Calu3 (cell line): ENCODE data around the gene CEACAM21. TPM values are rescaled to one million over a fixed set of nuclear protein-coding genes. Genes with fewer than 3 reads are reported as not detected.
"Not testable (repeated sequence)": the region's sequence is repeated elsewhere in the genome, so short reads cannot be mapped to it uniquely, and the experiment has no call there.

Experiments used
- BruUV-seq: library from RNA; stranded (reverse); fragments of 400-500 nt; replicated peaks from 2 replicates; lab custom pipeline; 2021; lab: Mats Ljungman, UMichigan
- CTCF ChIA-PET: fragments of 300-600 bp; sonication (Branson Sonifier 250); formaldehyde crosslinking; loops from one replicate; lab custom pipeline; 2022; ENCODE audit warnings: antibody characterized with exemption; lab: Charles Lee
- DNase-seq: peaks from one replicate; pipeline ENCODE4 v3.0.0; 2022
- H3K27ac Mint-ChIP-seq: one replicate; pipeline ENCODE4 v1.8.0; 2022; ENCODE audit warnings: mixed read lengths; ENCODE audit not compliant: unreplicated experiment
- H3K27me3 Mint-ChIP-seq: one replicate; pipeline ENCODE4 v1.8.0; 2022; ENCODE audit warnings: mixed read lengths; ENCODE audit not compliant: unreplicated experiment
- H3K36me3 Mint-ChIP-seq: one replicate; pipeline ENCODE4 v1.8.0; 2022; ENCODE audit warnings: mild to moderate bottlenecking, moderate library complexity, mixed read lengths; ENCODE audit not compliant: insufficient read depth, unreplicated experiment
- H3K4me1 Mint-ChIP-seq: one replicate; pipeline ENCODE4 v1.8.0; 2022; ENCODE audit warnings: mild to moderate bottlenecking, low read depth, mixed read lengths; ENCODE audit not compliant: unreplicated experiment
- H3K4me3 Mint-ChIP-seq: one replicate; pipeline ENCODE4 v1.8.0; 2022; ENCODE audit warnings: mild to moderate bottlenecking, low read depth, moderate library complexity, mixed read lengths; ENCODE audit not compliant: unreplicated experiment
- H3K9me3 Mint-ChIP-seq: one replicate; pipeline ENCODE4 v1.8.0; 2022; ENCODE audit warnings: low read depth, mixed read lengths; ENCODE audit not compliant: unreplicated experiment
- intact Hi-C: fragments of 100-400 bp; cut with micrococcal nuclease; formaldehyde crosslinking; loops from one replicate; pipeline ENCODE4 v1.10.0; 2022; ENCODE audit not compliant: unreplicated experiment
- total RNA-seq: library from RNA; stranded (reverse); gene quantifications from 2 replicates; pipeline ENCODE4 v1.2.3, GENCODE V29; 2022
- TF ChIP-seq, protein P1 (sequence below): fragments of 200-600 bp; IDR thresholded peaks from one replicate; pipeline ENCODE4 v1.8.0; 2022; ENCODE audit warnings: antibody characterized with exemption; ENCODE audit not compliant: unreplicated experiment

CEACAM21 gene
- total RNA-seq, 1 experiment from 2014 or later = not detected

DNA sequence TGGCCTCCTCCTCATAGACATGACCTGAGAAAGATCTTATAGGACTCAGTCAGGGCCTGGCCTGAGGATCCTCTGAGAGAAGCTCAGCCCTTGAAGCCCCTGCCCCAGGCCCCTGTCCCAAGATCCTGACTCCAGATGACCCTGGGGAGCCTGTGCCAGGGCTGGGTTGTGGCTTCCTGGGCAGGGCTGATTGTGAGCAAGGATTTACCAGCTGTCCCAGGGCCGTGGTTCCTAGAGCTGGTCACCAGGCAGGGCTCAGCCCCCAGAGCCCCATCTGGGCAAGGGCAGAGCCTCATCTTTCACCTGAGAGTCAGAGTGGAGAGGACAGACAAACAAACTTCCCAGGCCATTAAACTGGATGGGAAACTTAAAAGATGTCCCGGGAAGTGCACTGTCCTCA lies 1.9 kb downstream of the CEACAM21 start:
- intact Hi-C loops = loop anchor here (10.0 kb wide), 1 partner anchor 233 kb away; no protein-coding TSS in a partner anchor
- no peak for DNase-seq
- H3K4me1 Mint-ChIP-seq = peaks cover 9% of the 10 kb centered on the region
- TF ChIP-seq, protein P1, sequence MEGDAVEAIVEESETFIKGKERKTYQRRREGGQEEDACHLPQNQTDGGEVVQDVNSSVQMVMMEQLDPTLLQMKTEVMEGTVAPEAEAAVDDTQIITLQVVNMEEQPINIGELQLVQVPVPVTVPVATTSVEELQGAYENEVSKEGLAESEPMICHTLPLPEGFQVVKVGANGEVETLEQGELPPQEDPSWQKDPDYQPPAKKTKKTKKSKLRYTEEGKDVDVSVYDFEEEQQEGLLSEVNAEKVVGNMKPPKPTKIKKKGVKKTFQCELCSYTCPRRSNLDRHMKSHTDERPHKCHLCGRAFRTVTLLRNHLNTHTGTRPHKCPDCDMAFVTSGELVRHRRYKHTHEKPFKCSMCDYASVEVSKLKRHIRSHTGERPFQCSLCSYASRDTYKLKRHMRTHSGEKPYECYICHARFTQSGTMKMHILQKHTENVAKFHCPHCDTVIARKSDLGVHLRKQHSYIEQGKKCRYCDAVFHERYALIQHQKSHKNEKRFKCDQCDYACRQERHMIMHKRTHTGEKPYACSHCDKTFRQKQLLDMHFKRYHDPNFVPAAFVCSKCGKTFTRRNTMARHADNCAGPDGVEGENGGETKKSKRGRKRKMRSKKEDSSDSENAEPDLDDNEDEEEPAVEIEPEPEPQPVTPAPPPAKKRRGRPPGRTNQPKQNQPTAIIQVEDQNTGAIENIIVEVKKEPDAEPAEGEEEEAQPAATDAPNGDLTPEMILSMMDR = no peak
- peaks cover 4% of the 10 kb centered on the region for H3K9me3 Mint-ChIP-seq
- H3K27ac Mint-ChIP-seq = no peak overlapping the region
- no peak overlapping the region for H3K4me3 Mint-ChIP-seq
- peaks cover 5% of the 10 kb centered on the region for H3K36me3 Mint-ChIP-seq
- H3K27me3 Mint-ChIP-seq = peaks cover 95% of the 10 kb centered on the region
- BruUV-seq = no TSS peak
- CTCF ChIA-PET = interaction anchor here (0.5 kb wide), 1 partner anchor 128 kb away, joined by 3 read pairs; no protein-coding TSS in a partner anchor

DNA sequence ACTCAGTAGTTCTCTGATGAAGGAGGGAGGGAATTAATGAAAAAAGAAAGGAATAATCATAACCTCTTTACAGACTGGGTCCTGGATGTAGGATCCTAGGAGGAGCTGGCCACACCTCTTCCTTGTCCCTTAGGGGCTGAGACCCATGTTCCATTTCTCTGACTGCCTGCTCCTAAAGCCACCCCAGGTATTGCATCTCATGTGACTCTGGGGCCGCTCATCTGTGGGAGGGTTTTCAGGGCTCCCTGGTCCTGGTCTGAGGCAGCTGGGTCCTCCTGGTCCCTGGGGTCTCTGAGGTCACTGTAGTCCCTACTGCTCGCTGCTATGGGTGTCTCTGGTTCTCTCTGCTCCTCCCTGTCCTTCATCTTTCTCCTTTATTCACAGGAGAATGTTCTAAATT lies 2.9 kb downstream of the CEACAM21 start:
- DNase-seq = no peak
- peaks cover 9% of the 10 kb centered on the region for H3K4me1 Mint-ChIP-seq
- CTCF ChIA-PET = no interaction called here
- H3K27ac Mint-ChIP-seq = no peak overlapping the region
- H3K9me3 Mint-ChIP-seq = peaks cover 10% of the 10 kb centered on the region
- H3K4me3 Mint-ChIP-seq = no peak overlapping the region
- BruUV-seq = no TSS peak
- H3K36me3 Mint-ChIP-seq = peaks cover 5% of the 10 kb centered on the region
- peaks cover 95% of the 10 kb centered on the region for H3K27me3 Mint-ChIP-seq
- intact Hi-C loops = loop anchor here (10.0 kb wide), 1 partner anchor 234 kb away; no protein-coding TSS in a partner anchor
- TF ChIP-seq, protein P1 = no peak

DNA sequence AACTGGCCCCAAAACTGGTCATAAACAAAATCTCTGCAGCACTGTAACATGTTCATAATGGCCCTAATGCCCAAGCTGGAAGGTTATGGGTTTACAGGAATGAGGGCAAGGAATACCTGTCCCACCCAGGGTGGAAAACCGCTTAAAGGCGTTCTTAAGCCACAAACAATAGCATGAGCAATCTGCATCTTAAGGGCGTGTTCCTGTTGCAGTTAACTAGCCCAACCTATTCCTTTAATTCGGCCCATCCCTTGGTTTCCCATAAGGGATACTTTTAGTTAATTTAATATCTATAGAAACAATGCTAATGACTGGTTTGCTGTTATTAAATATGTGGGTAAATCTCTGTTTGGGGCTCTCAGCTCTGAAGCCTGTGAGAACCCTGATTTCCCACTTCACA lies 5.1 kb downstream of the CEACAM21 start:
- peaks cover 98% of the 10 kb centered on the region for H3K27me3 Mint-ChIP-seq
- CTCF ChIA-PET, H3K4me3 Mint-ChIP-seq, H3K27ac Mint-ChIP-seq, DNase-seq, BruUV-seq, H3K9me3 Mint-ChIP-seq, H3K36me3 Mint-ChIP-seq, H3K4me1 Mint-ChIP-seq, intact Hi-C loops: not testable (repeated sequence)

DNA sequence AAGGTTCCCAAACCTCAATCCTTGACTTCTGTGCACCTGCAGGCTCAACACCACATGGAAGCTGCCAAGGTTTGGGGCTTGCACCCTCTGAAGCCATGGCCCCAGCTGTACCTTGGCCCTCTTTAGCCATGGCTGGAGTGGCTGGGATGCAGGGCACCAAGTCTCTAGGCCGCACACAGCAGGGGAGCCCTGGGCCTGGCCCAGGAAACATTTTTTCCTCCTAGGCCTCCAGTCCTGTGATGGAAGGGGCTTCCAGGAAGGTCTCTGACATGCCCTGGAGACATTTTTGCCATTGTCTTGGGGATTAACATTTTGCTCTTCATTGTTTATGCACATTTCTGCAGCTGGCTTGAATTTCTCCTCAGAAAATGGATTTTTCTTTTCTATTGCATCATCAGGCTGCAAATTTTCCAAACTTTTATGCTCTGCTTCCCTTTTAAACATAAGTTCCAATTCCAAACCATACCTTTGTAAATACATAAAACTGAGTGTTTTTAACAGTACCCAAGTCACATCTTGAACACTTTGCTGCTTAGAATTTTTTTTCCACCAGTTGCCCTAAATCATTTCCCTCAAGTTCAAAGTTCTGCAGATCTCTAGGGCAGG lies 6.7 kb downstream of the CEACAM21 start:
- CTCF ChIA-PET, intact Hi-C loops, H3K4me1 Mint-ChIP-seq, H3K36me3 Mint-ChIP-seq, H3K4me3 Mint-ChIP-seq, H3K27ac Mint-ChIP-seq, DNase-seq, BruUV-seq, H3K9me3 Mint-ChIP-seq: not testable (repeated sequence)
- peaks cover 98% of the 10 kb centered on the region for H3K27me3 Mint-ChIP-seq

DNA sequence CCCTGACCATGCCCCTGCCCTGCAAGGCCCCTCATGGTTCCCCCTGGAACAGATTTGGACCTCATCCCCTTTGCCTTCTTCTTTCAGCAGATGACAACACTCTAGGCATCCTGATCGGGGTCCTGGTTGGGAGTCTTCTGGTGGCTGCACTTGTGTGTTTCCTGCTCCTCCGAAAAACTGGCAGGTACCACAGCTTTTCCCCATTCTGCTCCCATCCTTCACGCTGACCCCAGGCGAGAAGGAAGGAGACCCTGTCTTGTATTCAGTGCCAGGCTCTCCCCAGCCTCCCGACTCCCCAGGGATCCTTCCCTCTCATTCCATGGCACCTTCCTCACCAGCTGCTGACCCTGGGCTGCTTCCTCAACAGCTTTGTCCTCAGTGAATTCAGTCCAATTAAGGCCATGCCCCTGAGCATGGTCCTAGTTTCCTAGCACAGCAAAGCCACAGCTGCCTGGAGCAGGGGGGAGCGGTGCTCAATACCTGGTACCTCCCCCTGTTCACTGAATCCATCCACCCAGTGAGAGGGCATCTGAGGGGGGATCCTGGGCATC lies 8.4 kb downstream of the CEACAM21 start:
- intact Hi-C loops = no loop called here
- Mint-ChIP-seq H3K4me1 (no peaks in the 10 kb centered on the region), H3K27me3 (peaks cover 98% of the 10 kb centered on the region), H3K27ac (no peak overlapping the region), H3K36me3 (peaks cover 5% of the 10 kb centered on the region), H3K9me3 (peaks cover 10% of the 10 kb centered on the region), H3K4me3 (no peak overlapping the region)
- CTCF ChIA-PET = no interaction called here
- no peak for DNase-seq
- no TSS peak for BruUV-seq
- TF ChIP-seq, protein P1 = no peak
